ENCODE data around the gene PRKAG2.

- TF ChIP-seq CTCF (IDR thresholded peaks at IDR 0.05; ENCODE audit: insufficient read depth, low read length, poor library complexity, severe bottlenecking): no peak
- TF ChIP-seq EZH2phosphoT487 (conservative IDR thresholded peaks at IDR 0.05; ENCODE audit: low read length): no peak
Observed at GRCh38 chr7:151923097-151923876, 46.4 kb upstream of the PRKAG2 start.
